Fibroblast of lung (primary cell): ENCODE data around the gene TRMT2A.

Source experiments
- EZH2 ChIP-seq: IDR thresholded peaks from 2 replicates; pipeline ENCODE4 v1.5.1; 2012; ENCODE audit warnings: low read length, control low read depth, mild to moderate bottlenecking; ENCODE audit errors: missing control alignments
- TF ChIP-seq, protein P1 (sequence below), 2 donors: IDR thresholded peaks in 1 of 2; conservative IDR thresholded peaks in 1 of 2; 1 replicate in 1 of 2; 2 replicates in 1 of 2; pipeline ENCODE4 v1.5.1; 2011 to 2012; ENCODE audit warnings: low read length in 2 of 2, control low read depth in 1 of 2, inconsistent platforms in 1 of 2, low read depth in 1 of 2, mild to moderate bottlenecking in 1 of 2

- TF ChIP-seq, protein P1, sequence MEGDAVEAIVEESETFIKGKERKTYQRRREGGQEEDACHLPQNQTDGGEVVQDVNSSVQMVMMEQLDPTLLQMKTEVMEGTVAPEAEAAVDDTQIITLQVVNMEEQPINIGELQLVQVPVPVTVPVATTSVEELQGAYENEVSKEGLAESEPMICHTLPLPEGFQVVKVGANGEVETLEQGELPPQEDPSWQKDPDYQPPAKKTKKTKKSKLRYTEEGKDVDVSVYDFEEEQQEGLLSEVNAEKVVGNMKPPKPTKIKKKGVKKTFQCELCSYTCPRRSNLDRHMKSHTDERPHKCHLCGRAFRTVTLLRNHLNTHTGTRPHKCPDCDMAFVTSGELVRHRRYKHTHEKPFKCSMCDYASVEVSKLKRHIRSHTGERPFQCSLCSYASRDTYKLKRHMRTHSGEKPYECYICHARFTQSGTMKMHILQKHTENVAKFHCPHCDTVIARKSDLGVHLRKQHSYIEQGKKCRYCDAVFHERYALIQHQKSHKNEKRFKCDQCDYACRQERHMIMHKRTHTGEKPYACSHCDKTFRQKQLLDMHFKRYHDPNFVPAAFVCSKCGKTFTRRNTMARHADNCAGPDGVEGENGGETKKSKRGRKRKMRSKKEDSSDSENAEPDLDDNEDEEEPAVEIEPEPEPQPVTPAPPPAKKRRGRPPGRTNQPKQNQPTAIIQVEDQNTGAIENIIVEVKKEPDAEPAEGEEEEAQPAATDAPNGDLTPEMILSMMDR (conservative IDR thresholded peaks at IDR 0.05 in 1 of 2, IDR thresholded peaks at IDR 0.05 in 1 of 2; ENCODE audit: low read depth in 1 of 2, low read length in 2 of 2): no peak
- no peak for TF ChIP-seq EZH2
Measured at GRCh38 chr22:20137671-20138416, 20.8 kb upstream of the TRMT2A start.
